ENCODE measurements around the gene MED12L.

The MED12L gene

DNA sequence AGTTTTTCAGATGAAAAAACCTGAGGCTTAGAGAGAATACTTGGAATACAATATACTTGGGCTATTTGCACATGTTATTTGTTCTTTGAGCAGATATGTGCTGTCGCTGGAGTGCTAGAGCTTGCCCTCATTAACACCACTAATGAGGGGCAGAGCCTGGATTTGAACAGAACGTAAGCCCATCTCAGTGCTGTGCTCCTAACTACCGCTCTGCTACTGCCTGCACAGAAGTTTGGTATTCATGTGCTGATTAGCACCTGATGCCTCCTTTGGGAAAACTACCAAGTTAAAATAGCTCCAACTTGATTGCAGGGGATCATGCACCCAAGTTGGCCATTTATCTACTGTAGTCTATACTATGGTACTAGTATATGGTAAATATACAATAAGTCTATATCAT is 227.5 kb downstream of the MED12L start:
- peaks cover 10% of the 10 kb centered on the region; the same call in 1 of the 2 replicates for H3K36me3 ChIP-seq (ENCODE audit: insufficient read depth, low read length)
- H3K9me3 ChIP-seq (ENCODE audit: insufficient read depth, low read depth, low read length), result no peaks in the 10 kb centered on the region
- H2AFZ ChIP-seq (ENCODE audit: low read length), result no peak overlapping the region
- H3K79me2 ChIP-seq (ENCODE audit: insufficient read depth, low read length), result no peaks in the 10 kb centered on the region
- TF ChIP-seq, protein P1, sequence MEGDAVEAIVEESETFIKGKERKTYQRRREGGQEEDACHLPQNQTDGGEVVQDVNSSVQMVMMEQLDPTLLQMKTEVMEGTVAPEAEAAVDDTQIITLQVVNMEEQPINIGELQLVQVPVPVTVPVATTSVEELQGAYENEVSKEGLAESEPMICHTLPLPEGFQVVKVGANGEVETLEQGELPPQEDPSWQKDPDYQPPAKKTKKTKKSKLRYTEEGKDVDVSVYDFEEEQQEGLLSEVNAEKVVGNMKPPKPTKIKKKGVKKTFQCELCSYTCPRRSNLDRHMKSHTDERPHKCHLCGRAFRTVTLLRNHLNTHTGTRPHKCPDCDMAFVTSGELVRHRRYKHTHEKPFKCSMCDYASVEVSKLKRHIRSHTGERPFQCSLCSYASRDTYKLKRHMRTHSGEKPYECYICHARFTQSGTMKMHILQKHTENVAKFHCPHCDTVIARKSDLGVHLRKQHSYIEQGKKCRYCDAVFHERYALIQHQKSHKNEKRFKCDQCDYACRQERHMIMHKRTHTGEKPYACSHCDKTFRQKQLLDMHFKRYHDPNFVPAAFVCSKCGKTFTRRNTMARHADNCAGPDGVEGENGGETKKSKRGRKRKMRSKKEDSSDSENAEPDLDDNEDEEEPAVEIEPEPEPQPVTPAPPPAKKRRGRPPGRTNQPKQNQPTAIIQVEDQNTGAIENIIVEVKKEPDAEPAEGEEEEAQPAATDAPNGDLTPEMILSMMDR (conservative IDR thresholded peaks at IDR 0.05; ENCODE audit: low read length), result no peak
- no peak for TF ChIP-seq EZH2phosphoT487 (IDR thresholded peaks at IDR 0.05; ENCODE audit: borderline replicate concordance)
- no peak overlapping the region for H3K9ac ChIP-seq (ENCODE audit: low read depth, low read length, poor library complexity, severe bottlenecking)
- no peak overlapping the region for H3K4me2 ChIP-seq (ENCODE audit: low read depth, low read length, poor library complexity, severe bottlenecking)
- no peak overlapping the region for H3K4me3 ChIP-seq (ENCODE audit: low read length, poor library complexity, severe bottlenecking)
- no peaks in the 10 kb centered on the region for H3K9me2 ChIP-seq (replicated peaks; ENCODE audit: low read depth, low read length)
- no peaks in the 10 kb centered on the region for H3K4me1 ChIP-seq (ENCODE audit: insufficient read depth, low read length, poor library complexity, severe bottlenecking)
- no peaks in the 10 kb centered on the region for H4K20me1 ChIP-seq (ENCODE audit: insufficient read depth, low read length, poor library complexity, severe bottlenecking)
- H3K27me3 ChIP-seq (ENCODE audit: insufficient read depth, low read length, poor library complexity, severe bottlenecking), result no peaks in the 10 kb centered on the region
- H3F3A ChIP-seq (ENCODE audit: low read depth), result no peaks in the 10 kb centered on the region

DNA sequence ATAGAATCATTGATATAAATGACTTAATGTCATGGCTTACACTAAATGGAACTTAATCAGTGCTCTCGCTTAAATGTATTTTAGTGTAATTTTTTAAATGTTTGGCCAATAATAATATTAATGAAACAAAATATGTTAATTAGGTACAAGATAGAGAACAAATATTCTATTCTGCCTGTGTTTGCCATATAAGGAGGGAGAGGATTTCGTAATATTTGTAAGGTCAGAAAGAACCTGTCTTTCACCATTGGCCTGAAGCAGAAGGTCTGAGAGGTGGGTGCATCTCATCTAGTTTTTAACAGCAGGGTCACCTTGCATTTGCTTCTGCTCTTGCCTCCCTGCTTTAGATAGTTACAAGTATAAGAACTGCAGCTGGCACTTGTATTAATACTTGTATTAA is 228.7 kb downstream of the MED12L start:
- TF ChIP-seq, protein P1 (conservative IDR thresholded peaks at IDR 0.05; ENCODE audit: low read length), result no peak
- TF ChIP-seq EZH2phosphoT487 (IDR thresholded peaks at IDR 0.05; ENCODE audit: borderline replicate concordance), result no peak
- Histone ChIP-seq H3K4me3 (ENCODE audit: low read length, poor library complexity, severe bottlenecking) (no peak overlapping the region), H3K9me3 (ENCODE audit: insufficient read depth, low read depth, low read length) (no peaks in the 10 kb centered on the region), H3F3A (ENCODE audit: low read depth) (no peaks in the 10 kb centered on the region), H3K27me3 (ENCODE audit: insufficient read depth, low read length, poor library complexity, severe bottlenecking) (no peaks in the 10 kb centered on the region), H3K79me2 (ENCODE audit: insufficient read depth, low read length) (no peaks in the 10 kb centered on the region), H2AFZ (ENCODE audit: low read length) (no peak overlapping the region), H3K9me2 (replicated peaks; ENCODE audit: low read depth, low read length) (no peaks in the 10 kb centered on the region), H3K4me2 (ENCODE audit: low read depth, low read length, poor library complexity, severe bottlenecking) (no peak overlapping the region), H4K20me1 (ENCODE audit: insufficient read depth, low read length, poor library complexity, severe bottlenecking) (no peaks in the 10 kb centered on the region), H3K36me3 (ENCODE audit: insufficient read depth, low read length) (peaks cover 10% of the 10 kb centered on the region; the same call in 1 of the 2 replicates), H3K4me1 (ENCODE audit: insufficient read depth, low read length, poor library complexity, severe bottlenecking) (no peaks in the 10 kb centered on the region), H3K9ac (ENCODE audit: low read depth, low read length, poor library complexity, severe bottlenecking) (no peak overlapping the region)

DNA sequence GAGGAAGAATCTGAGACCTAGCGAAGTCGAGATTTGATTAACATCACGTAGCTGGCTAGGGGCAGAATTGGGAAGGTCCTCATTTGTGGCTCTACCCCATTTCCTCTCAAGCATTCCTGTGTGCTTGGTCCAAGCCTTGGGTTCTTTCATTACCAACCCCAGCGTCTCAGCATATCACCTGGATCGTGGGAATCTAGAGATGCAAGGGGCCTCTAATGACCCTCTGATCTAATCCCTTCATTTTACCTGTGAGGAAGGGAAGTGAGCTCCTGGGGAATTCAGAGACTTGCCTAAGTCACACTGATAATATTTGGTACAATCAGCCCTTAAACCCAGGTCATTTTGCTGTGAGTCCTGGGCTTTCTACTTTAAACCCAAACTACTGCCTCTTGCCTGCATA is 229.1 kb downstream of the MED12L start:
- Histone ChIP-seq H3K4me2 (ENCODE audit: low read depth, low read length, poor library complexity, severe bottlenecking) (no peak overlapping the region), H3K4me3 (ENCODE audit: low read length, poor library complexity, severe bottlenecking) (no peak overlapping the region), H2AFZ (ENCODE audit: low read length) (no peak overlapping the region), H3K27me3 (ENCODE audit: insufficient read depth, low read length, poor library complexity, severe bottlenecking) (no peaks in the 10 kb centered on the region), H3F3A (ENCODE audit: low read depth) (no peaks in the 10 kb centered on the region), H4K20me1 (ENCODE audit: insufficient read depth, low read length, poor library complexity, severe bottlenecking) (no peaks in the 10 kb centered on the region), H3K4me1 (ENCODE audit: insufficient read depth, low read length, poor library complexity, severe bottlenecking) (no peaks in the 10 kb centered on the region), H3K36me3 (ENCODE audit: insufficient read depth, low read length) (peaks cover 10% of the 10 kb centered on the region; the same call in 1 of the 2 replicates), H3K9me2 (replicated peaks; ENCODE audit: low read depth, low read length) (no peaks in the 10 kb centered on the region), H3K9ac (ENCODE audit: low read depth, low read length, poor library complexity, severe bottlenecking) (no peak overlapping the region), H3K9me3 (ENCODE audit: insufficient read depth, low read depth, low read length) (no peaks in the 10 kb centered on the region), H3K79me2 (ENCODE audit: insufficient read depth, low read length) (no peaks in the 10 kb centered on the region)
- TF ChIP-seq, protein P1 (conservative IDR thresholded peaks at IDR 0.05; ENCODE audit: low read length), result no peak
- no peak for TF ChIP-seq EZH2phosphoT487 (IDR thresholded peaks at IDR 0.05; ENCODE audit: borderline replicate concordance)

Data from Loucy (cell line).